GM19468 (cell line): Measurements from ENCODE around the gene RUSC1.
"Not testable (repeated sequence)": the region's sequence is repeated elsewhere in the genome, so short reads cannot be mapped to it uniquely, and the experiment has no call there.

Experiments
- ATAC-seq: cut with Tn5 transposase; IDR thresholded peaks from one replicate; pipeline ENCODE4 v1.9.1; 2021; ENCODE audit warnings: mild to moderate bottlenecking, moderate library complexity, moderate number of reproducible peaks; ENCODE audit not compliant: unreplicated experiment; ENCODE audit errors: extremely low read depth

RUSC1 gene

DNA sequence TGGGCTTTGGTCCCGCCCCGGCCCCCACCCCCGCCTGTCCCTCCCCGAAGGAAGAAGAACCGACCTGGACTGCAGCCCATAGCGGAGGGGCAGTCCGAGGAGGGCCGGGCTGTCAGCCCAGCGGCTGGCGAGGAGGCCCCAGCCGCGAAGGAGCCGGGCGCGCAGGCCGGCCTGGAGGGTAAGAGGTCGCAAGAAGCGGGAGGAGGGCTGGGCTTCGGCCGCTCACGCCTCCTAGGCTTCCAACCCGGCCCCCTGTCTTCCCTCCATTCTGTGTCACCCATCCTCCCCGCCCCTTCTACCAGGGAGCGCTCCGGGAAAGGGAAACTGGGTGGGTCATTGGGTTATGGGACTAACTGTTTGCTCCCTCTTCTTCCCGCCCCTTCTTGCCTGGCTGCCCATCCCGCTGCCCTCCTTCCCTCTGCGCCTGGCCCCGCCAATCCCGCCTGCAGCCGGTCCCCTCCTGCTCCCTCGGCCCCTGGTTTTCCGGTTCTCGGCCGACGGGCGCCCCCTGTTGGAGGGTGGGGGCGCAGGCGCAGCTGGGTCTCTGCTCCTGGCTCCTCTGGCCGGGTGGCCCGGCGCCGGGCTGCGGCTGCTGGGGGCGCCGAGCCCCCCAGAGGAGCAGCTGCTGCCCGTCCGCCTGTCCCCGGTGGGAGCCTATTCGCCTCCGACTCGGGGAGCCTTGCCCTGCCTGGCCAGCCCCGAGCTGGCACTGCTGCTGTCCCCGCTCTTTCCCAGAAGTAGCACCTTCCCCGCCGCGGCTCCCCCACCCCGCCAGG lies 2.4 kb downstream of the RUSC1 start:
- peak; percentile 21 for ATAC-seq

DNA sequence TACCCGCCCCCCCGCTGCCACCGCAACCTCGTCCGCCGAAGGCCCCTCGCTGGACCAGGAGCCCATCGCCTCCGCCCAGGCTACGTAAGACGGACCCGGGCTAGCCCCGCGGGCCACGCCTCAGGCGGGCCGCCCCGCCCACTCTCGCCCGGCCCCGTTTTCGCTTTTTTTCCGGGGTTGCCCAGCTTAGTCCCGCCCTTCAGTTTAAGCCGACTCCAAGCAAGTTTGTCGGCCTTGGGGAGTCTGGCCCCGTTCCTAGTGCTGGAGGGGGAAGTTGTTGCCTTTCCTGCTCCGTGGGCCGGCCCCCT lies 3.0 kb downstream of the RUSC1 start:
- peak; percentile 2 for ATAC-seq

DNA sequence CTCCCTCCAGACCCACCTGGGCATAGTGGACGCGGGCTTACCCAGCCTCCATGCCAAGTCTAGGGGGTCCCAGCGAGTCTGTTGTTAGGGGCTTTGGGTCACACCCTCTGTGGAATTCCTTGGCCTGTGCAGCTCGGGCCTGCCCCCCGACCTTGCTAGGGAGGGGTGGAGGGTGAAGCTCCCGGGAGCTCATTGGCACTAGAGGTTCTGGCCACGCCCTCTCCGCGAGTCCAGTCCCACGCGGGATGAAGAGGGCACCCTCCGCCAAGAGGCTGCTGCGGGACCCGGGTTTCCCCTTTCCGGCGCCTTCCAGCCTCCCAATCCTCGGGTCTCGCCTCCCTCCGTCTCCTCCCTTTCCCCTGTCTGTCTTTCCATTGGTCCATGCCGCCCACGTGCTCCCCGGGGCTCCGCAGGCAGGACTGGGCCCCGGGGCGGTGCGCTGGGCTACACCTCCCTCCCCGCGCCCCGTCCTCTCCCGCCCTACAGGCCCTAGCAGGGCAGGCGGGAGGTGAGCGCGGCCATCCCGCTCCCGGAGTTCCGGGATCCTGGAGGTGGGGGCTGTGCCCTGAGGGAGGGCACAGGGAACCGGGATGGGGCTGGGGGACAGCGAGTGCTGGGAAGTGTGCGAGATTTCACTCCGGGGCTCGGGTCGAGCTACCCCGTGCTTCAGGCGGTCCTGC lies 3.5 kb downstream of the RUSC1 start:
- no peak for ATAC-seq

DNA sequence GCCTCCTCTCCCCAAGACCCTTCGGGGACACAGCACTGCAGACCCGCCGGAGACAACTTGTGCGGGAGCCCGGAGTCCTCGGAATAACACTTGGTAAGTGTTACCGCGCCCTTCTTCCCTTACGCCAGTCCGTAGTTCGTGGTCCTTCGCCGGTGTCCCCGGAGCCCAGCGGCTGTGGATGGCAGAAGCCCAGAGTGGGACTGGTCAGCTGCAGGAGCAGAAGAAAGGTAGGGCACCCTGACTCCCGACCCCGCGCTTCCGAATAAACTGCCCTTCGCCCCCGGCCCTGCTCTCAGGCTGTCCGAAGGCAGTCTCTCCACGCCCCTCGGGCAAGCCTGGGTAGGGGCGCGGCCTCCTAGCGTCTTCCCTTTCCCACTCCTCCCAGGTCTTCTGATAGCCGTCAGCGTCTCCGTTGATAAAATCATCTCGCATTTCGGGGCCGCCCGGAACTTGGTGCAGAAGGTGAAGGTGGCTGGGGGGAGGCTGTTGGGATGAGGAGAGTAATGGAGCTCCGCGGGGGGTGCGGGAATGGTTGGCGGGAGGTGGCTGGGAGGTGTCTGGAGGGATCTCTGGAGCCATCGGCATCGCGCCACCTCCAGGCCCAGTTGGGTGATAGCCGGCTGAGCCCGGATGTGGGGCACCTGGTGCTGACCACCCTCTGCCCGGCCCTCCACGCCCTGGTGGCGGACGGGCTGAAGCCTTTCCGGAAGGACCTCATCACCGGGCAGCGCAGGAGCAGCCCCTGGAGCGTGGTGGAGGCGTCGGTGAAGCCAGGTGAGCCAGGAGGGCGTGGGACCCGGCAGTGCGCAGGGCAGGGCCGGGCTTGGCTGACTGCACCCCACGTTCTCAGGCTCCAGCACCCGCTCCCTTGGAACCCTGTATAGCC lies 4.3 kb downstream of the RUSC1 start:
- ATAC-seq, result no peak

DNA sequence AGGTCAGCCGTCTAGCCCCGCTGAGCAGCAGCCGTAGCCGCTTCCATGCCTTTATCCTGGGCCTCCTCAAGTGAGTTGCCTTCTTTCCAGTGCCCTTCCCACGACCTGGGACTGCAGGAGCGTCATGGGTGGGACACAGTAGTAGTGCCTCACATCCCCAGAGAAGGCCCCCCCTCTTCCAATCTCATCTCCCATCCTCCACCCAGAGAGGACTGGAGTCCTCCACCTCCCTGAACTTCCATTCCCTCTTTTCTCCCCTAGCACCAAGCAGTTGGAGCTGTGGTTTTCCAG lies 4.9 kb downstream of the RUSC1 start:
- ATAC-seq, result no peak

DNA sequence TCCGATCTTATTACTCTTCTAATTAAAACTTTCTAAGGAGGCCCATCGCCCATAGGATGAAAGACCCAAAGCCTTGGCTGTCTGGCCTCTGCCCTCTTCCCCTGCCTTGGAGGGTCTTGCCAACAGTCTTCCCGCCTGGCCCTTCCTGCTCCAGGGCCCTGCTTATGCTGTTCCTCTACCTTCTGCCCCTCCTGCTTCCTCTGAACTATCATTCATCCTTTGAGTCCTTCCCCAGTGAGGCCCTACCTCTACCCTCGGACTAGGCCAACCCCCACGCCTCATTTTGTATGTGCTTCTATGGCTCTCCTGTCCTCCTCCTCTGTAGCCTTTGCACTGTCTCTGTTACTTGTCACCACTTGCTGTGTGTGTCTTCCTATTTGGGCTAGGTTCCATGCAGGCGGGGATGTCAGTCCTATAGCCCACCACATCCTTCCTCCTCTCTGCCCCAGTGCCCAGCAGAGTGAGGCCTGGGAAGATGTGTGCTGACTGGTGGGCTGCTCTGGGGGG lies 5.4 kb downstream of the RUSC1 start:
- ATAC-seq, result no peak

DNA sequence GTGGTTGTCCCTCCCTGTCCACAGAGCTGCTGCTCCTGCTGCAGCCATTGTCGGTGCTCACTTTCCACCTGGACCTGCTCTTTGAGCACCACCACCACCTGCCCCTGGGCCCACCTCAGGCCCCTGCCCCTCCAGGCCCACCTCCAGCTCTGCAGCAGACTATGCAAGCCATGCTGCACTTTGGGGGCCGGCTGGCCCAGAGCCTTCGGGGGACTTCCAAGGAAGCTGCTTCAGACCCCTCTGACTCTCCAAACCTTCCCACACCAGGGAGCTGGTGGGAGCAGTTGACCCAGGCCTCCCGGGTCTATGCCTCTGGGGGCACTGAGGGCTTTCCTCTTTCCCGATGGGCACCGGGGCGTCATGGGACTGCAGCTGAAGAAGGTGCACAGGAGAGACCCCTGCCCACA lies 5.9 kb downstream of the RUSC1 start:
- no peak for ATAC-seq

DNA sequence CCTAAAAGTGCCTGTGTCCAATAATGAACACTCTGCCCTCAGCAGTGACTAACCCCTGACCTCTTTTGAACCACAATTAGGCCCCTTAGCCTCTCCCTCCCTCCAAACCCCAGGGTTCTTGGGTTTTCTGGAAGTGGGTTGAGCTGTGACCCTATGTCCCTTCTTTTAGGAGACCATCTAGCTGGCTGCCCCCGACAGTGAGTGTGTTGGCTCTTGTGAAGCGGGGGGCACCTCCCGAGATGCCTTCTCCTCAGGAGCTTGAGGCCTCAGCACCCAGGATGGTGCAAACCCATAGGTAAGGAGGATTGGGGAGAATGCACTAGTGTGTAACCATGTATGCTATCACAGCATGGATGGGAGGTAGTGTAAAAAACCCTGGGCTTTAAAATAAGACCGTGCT lies 7.3 kb downstream of the RUSC1 start:
- no peak for ATAC-seq

DNA sequence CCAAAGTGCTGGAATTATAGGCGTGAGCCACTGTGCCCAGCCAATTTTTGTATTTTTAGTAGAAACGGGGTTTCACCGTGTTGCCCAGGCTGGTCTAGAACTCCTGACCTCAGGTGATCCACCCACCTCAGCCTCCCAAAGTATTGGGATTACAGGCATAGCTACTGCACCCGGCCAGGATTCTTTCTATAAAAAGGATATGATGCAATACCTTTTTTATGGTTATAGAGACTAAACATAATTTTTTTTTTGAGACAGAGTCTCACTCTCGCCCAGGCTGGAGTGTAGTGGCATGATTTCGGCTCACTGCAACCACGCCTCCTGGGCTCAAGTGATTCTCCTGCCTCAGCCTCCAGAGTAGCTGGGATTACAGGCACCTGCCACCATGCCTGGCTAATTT lies 8.2 kb downstream of the RUSC1 start:
- not testable (repeated sequence) for ATAC-seq

DNA sequence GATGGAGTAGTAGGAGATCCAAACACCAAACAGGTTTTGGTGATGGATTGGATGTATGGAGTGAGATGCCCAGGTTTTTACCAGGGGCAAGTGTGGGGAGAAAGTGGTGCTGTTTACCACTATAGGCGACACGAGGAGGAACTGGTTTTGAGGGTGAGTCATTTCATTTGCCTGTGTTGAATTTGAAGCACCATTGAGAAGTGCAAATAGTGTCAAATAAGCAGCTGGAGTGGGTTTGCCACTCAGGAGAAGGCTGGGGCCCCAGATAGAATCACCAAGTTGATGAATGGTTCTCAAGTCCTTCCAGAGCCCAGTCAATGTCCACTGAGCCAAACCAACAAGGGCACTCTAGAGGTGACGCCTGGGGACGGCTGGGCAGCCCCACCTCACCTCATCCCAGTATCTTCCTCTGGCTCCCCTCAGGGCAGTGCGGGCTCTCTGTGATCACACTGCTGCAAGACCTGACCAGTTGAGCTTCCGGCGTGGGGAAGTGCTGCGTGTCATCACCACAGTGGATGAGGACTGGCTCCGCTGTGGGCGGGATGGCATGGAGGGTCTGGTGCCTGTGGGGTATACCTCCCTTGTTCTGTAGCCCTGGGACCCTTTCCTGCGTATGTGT lies 9.4 kb downstream of the RUSC1 start:
- ATAC-seq, result no peak

DNA sequence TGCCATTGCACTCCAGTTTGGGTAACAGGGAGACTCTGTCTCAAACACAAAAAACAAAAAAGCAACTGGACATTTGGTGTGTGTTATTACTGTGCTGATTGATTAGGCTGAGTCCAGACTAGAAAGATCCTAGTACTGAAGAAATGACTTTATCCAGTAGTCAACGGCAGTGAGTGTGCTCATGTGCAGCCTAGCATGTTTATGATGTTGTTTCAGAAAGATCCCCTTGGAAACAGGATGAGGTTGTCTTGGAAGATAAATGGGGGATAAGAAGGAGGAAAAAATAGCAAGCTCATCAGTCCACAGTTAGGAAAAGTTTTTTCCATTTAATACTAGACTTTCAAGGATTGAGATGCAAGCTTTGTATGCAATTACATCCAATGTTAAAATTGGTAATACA lies 14.3 kb downstream of the RUSC1 start:
- no peak for ATAC-seq

DNA sequence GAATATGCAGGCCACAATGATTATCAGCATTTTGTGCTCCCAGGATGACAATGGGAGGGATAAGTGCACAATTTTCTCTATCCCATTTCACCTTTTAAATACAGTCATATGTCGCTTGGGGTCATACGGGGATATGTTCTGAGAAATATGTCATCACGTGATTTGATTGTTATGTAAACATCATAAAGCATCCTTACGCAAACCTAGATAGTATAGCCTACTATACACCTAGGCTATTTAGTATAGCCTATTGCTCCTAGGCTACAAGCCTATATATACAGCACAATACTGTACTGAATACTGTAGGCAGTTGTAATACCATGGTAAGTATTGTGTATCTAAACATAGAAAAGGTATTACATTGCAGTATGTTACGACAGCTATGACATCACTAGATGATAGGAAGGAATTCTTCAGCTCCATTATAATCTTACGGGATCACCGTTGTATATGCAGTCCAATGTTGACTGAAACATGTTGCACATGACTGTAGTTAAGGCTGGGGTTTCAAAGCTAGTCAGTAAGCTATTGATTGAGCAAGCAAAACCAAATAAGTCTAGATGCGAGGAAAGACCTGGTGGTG lies 18.9 kb downstream of the RUSC1 start:
- ATAC-seq, result no peak

DNA sequence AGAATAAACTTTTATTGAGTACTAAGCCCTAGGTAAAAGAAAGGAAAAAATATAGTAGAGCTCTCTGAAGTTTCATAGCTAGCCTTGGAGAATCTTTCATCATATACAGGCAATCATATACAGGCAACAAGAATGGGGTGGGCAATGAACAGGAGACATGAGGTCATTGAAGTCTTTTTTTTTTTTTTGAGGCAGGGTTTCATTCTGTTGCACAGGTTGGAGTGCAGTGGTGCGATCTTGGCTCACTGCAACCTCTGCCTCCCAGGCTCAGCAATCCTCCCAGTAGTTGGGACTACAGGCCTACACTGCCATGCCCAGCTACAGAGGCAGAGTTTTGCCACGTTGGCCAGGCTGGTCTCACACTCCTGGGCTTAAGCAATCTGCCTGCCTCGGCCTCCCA lies 22.1 kb downstream of the RUSC1 start:
- ATAC-seq, result no peak

DNA sequence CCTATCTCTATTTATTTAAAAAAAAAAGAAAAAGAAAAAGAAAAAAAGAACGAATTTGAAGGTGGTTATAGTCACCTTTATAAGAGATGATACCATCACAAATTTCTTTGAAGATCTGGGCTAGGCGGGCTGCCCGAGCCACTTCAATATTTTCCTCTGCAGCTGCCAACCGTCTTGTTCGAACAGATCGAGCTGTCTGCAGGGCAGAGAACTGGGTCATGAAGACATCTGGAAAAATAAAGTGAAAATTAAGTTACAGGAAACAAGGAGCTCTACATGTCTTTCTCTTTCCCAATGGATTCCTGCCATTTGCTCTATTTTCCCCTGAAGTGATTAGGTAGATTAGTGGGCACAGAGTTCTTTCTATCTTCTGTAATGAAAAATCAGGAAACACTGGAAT lies 31.9 kb downstream of the RUSC1 start:
- ATAC-seq, result no peak

DNA sequence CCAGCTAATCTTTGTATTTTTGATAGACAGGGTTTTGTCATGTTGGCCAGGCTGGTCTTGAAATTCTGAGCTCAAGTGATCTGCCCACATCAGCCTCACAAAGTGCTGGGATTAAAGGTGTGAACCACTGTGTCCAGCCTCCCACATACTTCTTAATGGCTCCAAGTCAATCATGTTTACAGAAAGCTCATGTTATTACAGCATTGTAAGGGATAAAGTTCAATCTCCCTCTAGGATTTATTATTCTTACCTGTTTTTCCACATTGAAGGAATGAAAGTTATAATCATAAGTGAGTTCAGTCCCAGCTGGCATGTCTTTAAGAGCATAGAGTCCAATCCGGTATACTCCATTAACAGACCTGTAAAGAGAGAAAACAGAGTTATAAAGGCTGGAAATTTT lies 39.4 kb downstream of the RUSC1 start:
- ATAC-seq, result no peak

DNA sequence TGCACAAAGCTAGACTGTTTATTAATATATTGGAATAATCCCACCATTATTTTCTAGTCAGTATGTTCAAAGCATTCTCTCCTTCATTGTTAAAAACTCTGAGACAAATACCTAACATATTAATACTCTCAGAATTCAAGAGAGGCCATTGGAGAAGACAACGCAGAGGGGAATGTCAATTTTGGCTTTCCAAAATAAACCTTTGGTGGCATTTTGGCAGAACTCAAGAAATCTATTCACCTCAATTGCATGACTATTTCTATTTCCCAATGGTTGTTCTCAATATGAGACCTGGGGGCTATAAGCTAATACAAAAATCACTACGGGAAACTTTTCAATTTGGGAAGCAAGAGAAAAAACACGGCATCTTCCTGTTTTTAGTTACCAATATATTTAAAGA lies 58.5 kb downstream of the RUSC1 start:
- no peak for ATAC-seq

DNA sequence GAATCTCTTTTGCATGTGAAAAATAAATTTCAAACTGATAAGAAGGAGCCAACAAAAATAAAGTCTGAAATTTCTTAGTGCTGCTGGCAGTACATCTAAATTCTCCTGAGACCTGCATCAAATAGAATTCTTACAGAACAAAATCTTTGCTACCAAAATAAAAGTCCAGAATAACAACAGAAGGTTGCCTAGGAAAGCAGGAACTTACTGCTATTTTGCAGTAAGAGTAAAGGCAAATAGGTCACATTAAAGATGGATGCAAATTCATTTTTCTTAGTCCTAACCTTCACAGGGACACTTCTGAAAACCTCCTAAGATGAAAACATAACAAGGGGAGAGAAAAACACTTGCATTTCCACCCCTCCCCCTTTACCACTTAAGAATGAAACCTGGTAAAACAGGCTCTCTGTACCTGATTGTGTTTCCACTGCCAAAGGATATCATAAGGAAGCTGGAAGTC lies 59.0 kb downstream of the RUSC1 start:
- no peak for ATAC-seq
